Lower leg skin (tissue), 3 donors: ENCODE results near the gene FLT1.

Experiments
- CTCF ChIP-seq, 3 donors: fragments of 450-650 bp; IDR thresholded peaks; one replicate each; pipeline ENCODE4 v1.5.1; 2016; ENCODE audit warnings: antibody characterized with exemption in 3 of 3, mild to moderate bottlenecking in 3 of 3, moderate library complexity in 2 of 3
- POLR2A ChIP-seq, 2 donors: fragments of 450-650 bp; IDR thresholded peaks; one replicate each; pipeline ENCODE4 v1.6.1; 2016 to 2017; ENCODE audit warnings: antibody characterized with exemption in 2 of 2, mild to moderate bottlenecking in 1 of 2, moderate library complexity in 1 of 2

- TF ChIP-seq CTCF (IDR thresholded peaks at IDR 0.05) (no peak), POLR2A (IDR thresholded peaks at IDR 0.05) (no peak)
Measured at GRCh38 chr13:28485551-28485950, 9.4 kb downstream of the FLT1 start.
